PC-3 (cell line): ENCODE measurements around the gene DPCD.

ENCODE experiments used
- CTCF ChIP-seq: fragments of 300-600 bp; sonication (generic); conservative IDR thresholded peaks from 2 replicates; pipeline ENCODE4 v1.5.1; 2017; ENCODE audit warnings: antibody characterized with exemption, low read depth, mild to moderate bottlenecking, low read length
- EZH2 ChIP-seq: fragments of 300-600 bp; sonication (generic); IDR thresholded peaks from one replicate; pipeline ENCODE4 v1.6.1; 2017; ENCODE audit warnings: antibody characterized with exemption, mild to moderate bottlenecking, low read length; ENCODE audit not compliant: unreplicated experiment
- EZH2phosphoT487 ChIP-seq: fragments of 300-600 bp; sonication (generic); IDR thresholded peaks from 2 replicates; pipeline ENCODE4 v1.6.1; 2018; ENCODE audit warnings: mild to moderate bottlenecking, antibody characterized with exemption, low read length, borderline replicate concordance

- TF ChIP-seq CTCF (no peak), EZH2 (no peak), EZH2phosphoT487 (no peak)
Observed at GRCh38 chr10:101565936-101566332, 22.2 kb upstream of the DPCD start.
